GM06990 (cell line): ENCODE measurements around the gene ACY1.
A peak's percentile ranks its signal among the peaks of the same experiment; 100 is the strongest.

Source experiments
- DNase-seq: peaks from one replicate; pipeline ENCODE4 v3.0.0-alpha.2; 2011; ENCODE audit not compliant: insufficient read length; ENCODE audit errors: extremely low read depth
- H3K27me3 ChIP-seq: replicated peaks from 2 replicates; pipeline ENCODE4 v1.6.0; 2011; ENCODE audit warnings: low read length; ENCODE audit not compliant: control insufficient read depth, insufficient read depth
- H3K36me3 ChIP-seq: 2 replicates; pipeline ENCODE4 v1.5.1; 2011; ENCODE audit warnings: low read length; ENCODE audit not compliant: control insufficient read depth, insufficient read depth
- H3K4me3 ChIP-seq: replicated peaks from 2 replicates; pipeline ENCODE4 v1.5.1; 2011; ENCODE audit warnings: low read depth, mild to moderate bottlenecking, control low read depth, low read length
- CTCF ChIP-seq: IDR thresholded peaks from 2 replicates; pipeline ENCODE4 v1.5.1; 2011; ENCODE audit warnings: low read length, control low read depth, mild to moderate bottlenecking, inconsistent platforms; ENCODE audit not compliant: insufficient read depth, poor library complexity, severe bottlenecking

ACY1 gene

GRCh38 chr3:51982838-51983577 lies at the start of gene ACY1:
ACY1 (plus strand) TSS chr3:51983535; CDS start chr3:51984065, 530 bp downstream.
- TF ChIP-seq CTCF = no peak
- H3K36me3 ChIP-seq = no peaks in the 10 kb centered on the region
- no peaks in the 10 kb centered on the region for H3K27me3 ChIP-seq
- peak; percentile 92 for DNase-seq
- H3K4me3 ChIP-seq = peak within 1 kb of the TSS; percentile 62

GRCh38 chr3:51934139-51934850 lies 49.0 kb upstream of the ACY1 start:
- Histone ChIP-seq H3K27me3 (no peaks in the 10 kb centered on the region), H3K36me3 (peaks cover 44% of the 10 kb centered on the region), H3K4me3 (no peak overlapping the region)
- no peak for DNase-seq
- no peak for TF ChIP-seq CTCF

- no peaks in the 10 kb centered on the region for H3K27me3 ChIP-seq
- no peak overlapping the region for H3K4me3 ChIP-seq
- TF ChIP-seq CTCF = no peak
- H3K36me3 ChIP-seq = peaks cover 45% of the 10 kb centered on the region
- DNase-seq = no peak
Observed at GRCh38 chr3:51934991-51935885, 48.1 kb upstream of the ACY1 start.

- no peak for DNase-seq
- TF ChIP-seq CTCF = no peak
- Histone ChIP-seq H3K4me3 (no peak overlapping the region), H3K27me3 (no peaks in the 10 kb centered on the region), H3K36me3 (peaks cover 45% of the 10 kb centered on the region)
Observed at GRCh38 chr3:51935886-51936755, 47.2 kb upstream of the ACY1 start.

GRCh38 chr3:51937014-51937413 lies 46.3 kb upstream of the ACY1 start:
- Histone ChIP-seq H3K4me3 (no peak overlapping the region), H3K36me3 (peaks cover 45% of the 10 kb centered on the region), H3K27me3 (no peaks in the 10 kb centered on the region)
- TF ChIP-seq CTCF = no peak
- DNase-seq = no peak
